ENCODE results near the gene COL4A6.

Gene COL4A6

GRCh38 chrX:108347800-108348199 lies 90.4 kb downstream of the COL4A6 start:
- H3K27me3 ChIP-seq (ENCODE audit: insufficient read depth, insufficient read length), result no peaks in the 10 kb centered on the region
- DNase-seq (ENCODE audit: low read depth, low spot score), result peak; percentile 58
- H3K4me1 ChIP-seq (ENCODE audit: insufficient read depth, insufficient read length), result no peaks in the 10 kb centered on the region
- TF ChIP-seq YY1 (IDR thresholded peaks at IDR 0.05; ENCODE audit: insufficient read depth, insufficient read length) (no peak), SUZ12 (IDR thresholded peaks at IDR 0.05; ENCODE audit: extremely low read depth, insufficient read depth, insufficient read length) (no peak), ZNF274 (IDR thresholded peaks at IDR 0.05; ENCODE audit: low read depth, low read length) (no peak)
- no peaks in the 10 kb centered on the region for H3K9me3 ChIP-seq (ENCODE audit: insufficient read depth, low read length)
- H3K4me3 ChIP-seq (ENCODE audit: insufficient read length, low read depth), result no peak overlapping the region
- no peak overlapping the region for H3K9ac ChIP-seq (ENCODE audit: insufficient read length, low read depth)
- H3K36me3 ChIP-seq (ENCODE audit: insufficient read depth, insufficient read length, low read length), result no peaks in the 10 kb centered on the region

- H3K36me3 ChIP-seq (ENCODE audit: insufficient read depth, insufficient read length, low read length), result no peaks in the 10 kb centered on the region
- no peaks in the 10 kb centered on the region for H3K9me3 ChIP-seq (ENCODE audit: insufficient read depth, low read length)
- no peak for DNase-seq (ENCODE audit: low read depth, low spot score)
- no peak for TF ChIP-seq ZNF274 (IDR thresholded peaks at IDR 0.05; ENCODE audit: low read depth, low read length)
- no peak for TF ChIP-seq YY1 (IDR thresholded peaks at IDR 0.05; ENCODE audit: insufficient read depth, insufficient read length)
- no peak for TF ChIP-seq SUZ12 (IDR thresholded peaks at IDR 0.05; ENCODE audit: extremely low read depth, insufficient read depth, insufficient read length)
- no peaks in the 10 kb centered on the region for H3K27me3 ChIP-seq (ENCODE audit: insufficient read depth, insufficient read length)
- no peaks in the 10 kb centered on the region for H3K4me1 ChIP-seq (ENCODE audit: insufficient read depth, insufficient read length)
- H3K4me3 ChIP-seq (ENCODE audit: insufficient read length, low read depth), result no peak overlapping the region
- H3K9ac ChIP-seq (ENCODE audit: insufficient read length, low read depth), result no peak overlapping the region
Measured at GRCh38 chrX:108344216-108344615, 94.0 kb downstream of the COL4A6 start.

GRCh38 chrX:108341947-108342346 lies 96.3 kb downstream of the COL4A6 start:
- no peaks in the 10 kb centered on the region for H3K9me3 ChIP-seq (ENCODE audit: insufficient read depth, low read length)
- H3K4me3 ChIP-seq (ENCODE audit: insufficient read length, low read depth), result no peak overlapping the region
- TF ChIP-seq YY1 (IDR thresholded peaks at IDR 0.05; ENCODE audit: insufficient read depth, insufficient read length) (no peak), ZNF274 (IDR thresholded peaks at IDR 0.05; ENCODE audit: low read depth, low read length) (no peak), SUZ12 (IDR thresholded peaks at IDR 0.05; ENCODE audit: extremely low read depth, insufficient read depth, insufficient read length) (no peak)
- H3K27me3 ChIP-seq (ENCODE audit: insufficient read depth, insufficient read length), result no peaks in the 10 kb centered on the region
- no peaks in the 10 kb centered on the region for H3K36me3 ChIP-seq (ENCODE audit: insufficient read depth, insufficient read length, low read length)
- H3K9ac ChIP-seq (ENCODE audit: insufficient read length, low read depth), result no peak overlapping the region
- no peak for DNase-seq (ENCODE audit: low read depth, low spot score)
- H3K4me1 ChIP-seq (ENCODE audit: insufficient read depth, insufficient read length), result no peaks in the 10 kb centered on the region

DNA sequence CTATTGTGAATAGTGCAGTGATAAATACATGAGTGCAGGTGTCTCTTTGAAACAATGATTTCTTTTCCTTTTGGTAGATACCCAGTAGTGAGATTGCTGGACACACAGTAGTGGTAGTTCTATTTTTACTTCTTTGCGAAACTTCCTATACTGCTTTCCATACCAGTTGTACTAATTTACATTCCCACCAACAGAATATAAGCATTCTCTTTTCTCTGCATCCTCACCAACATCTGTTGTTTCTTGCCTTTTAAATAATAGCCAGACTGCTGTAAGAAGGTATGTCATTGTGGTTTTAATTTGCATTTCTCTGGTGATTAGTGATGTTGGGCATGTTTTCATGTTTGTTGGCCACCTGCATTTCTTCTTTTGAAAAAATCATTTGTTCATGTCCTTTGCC lies 105.9 kb downstream of the COL4A6 start:
- no peaks in the 10 kb centered on the region for H3K27me3 ChIP-seq (ENCODE audit: insufficient read depth, insufficient read length)
- no peak for DNase-seq (ENCODE audit: low read depth, low spot score)

DNA sequence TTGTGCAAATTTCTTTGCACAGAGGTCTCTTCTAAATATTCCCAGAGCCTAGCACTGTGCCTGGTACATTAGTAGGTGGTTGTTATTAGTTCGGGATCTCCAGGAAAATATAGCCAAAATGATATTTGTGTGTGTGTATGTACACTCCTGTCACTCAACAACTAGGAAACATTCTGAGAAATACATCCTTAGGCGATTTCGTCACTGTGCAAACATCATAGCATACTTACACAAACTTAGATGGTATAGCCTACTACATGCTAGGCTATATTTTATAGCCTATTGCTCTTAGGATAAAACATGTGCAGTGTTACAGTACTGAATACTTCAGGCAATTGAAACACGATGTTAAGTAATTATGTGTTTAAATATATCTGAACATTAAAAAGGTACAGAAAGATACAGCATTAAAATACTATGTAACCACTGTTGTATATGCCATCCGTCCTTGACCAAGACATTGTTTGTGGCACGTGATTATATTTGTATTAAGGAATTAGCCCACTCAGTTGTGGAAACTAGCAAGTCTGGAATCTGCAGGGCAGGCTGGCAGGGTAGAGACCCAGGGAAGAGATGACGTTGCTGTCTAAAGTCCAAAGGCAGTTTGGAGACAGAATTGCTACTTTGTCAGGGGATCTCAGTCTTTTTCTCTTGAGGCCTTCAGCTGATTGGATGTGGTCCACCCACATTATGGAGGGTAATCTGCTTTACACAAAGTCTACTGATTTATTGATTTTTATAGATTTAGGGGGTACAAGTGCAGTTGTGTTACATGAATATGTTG lies 106.9 kb downstream of the COL4A6 start:
- TF ChIP-seq ZNF274 (IDR thresholded peaks at IDR 0.05; ENCODE audit: low read depth, low read length) (no peak), SUZ12 (IDR thresholded peaks at IDR 0.05; ENCODE audit: extremely low read depth, insufficient read depth, insufficient read length) (no peak), YY1 (IDR thresholded peaks at IDR 0.05; ENCODE audit: insufficient read depth, insufficient read length) (no peak)
- H3K4me3 ChIP-seq (ENCODE audit: insufficient read length, low read depth), result no peak overlapping the region
- H3K36me3 ChIP-seq (ENCODE audit: insufficient read depth, insufficient read length, low read length), result no peaks in the 10 kb centered on the region
- no peaks in the 10 kb centered on the region for H3K9me3 ChIP-seq (ENCODE audit: insufficient read depth, low read length)
- no peak for DNase-seq (ENCODE audit: low read depth, low spot score)
- H3K9ac ChIP-seq (ENCODE audit: insufficient read length, low read depth), result no peak overlapping the region
- H3K4me1 ChIP-seq (ENCODE audit: insufficient read depth, insufficient read length), result no peaks in the 10 kb centered on the region
- H3K27me3 ChIP-seq (ENCODE audit: insufficient read depth, insufficient read length), result no peaks in the 10 kb centered on the region

More for the DNA sequence above, 105.9 kb downstream of the COL4A6 start:
- Histone ChIP-seq H3K4me1 (ENCODE audit: insufficient read depth, insufficient read length) (no peaks in the 10 kb centered on the region), H3K36me3 (ENCODE audit: insufficient read depth, insufficient read length, low read length) (no peaks in the 10 kb centered on the region), H3K9ac (ENCODE audit: insufficient read length, low read depth) (no peak overlapping the region), H3K9me3 (ENCODE audit: insufficient read depth, low read length) (no peaks in the 10 kb centered on the region), H3K4me3 (ENCODE audit: insufficient read length, low read depth) (no peak overlapping the region)
- TF ChIP-seq YY1 (IDR thresholded peaks at IDR 0.05; ENCODE audit: insufficient read depth, insufficient read length), result no peak
- TF ChIP-seq SUZ12 (IDR thresholded peaks at IDR 0.05; ENCODE audit: extremely low read depth, insufficient read depth, insufficient read length), result no peak
- no peak for TF ChIP-seq ZNF274 (IDR thresholded peaks at IDR 0.05; ENCODE audit: low read depth, low read length)

GRCh38 chrX:108323751-108324150 lies 114.5 kb downstream of the COL4A6 start:
- no peak for TF ChIP-seq ZNF274 (IDR thresholded peaks at IDR 0.05; ENCODE audit: low read depth, low read length)
- no peak for TF ChIP-seq SUZ12 (IDR thresholded peaks at IDR 0.05; ENCODE audit: extremely low read depth, insufficient read depth, insufficient read length)
- TF ChIP-seq YY1 (IDR thresholded peaks at IDR 0.05; ENCODE audit: insufficient read depth, insufficient read length), result no peak
- Histone ChIP-seq H3K27me3 (ENCODE audit: insufficient read depth, insufficient read length) (no peaks in the 10 kb centered on the region), H3K4me3 (ENCODE audit: insufficient read length, low read depth) (no peak overlapping the region), H3K9me3 (ENCODE audit: insufficient read depth, low read length) (no peaks in the 10 kb centered on the region), H3K4me1 (ENCODE audit: insufficient read depth, insufficient read length) (no peaks in the 10 kb centered on the region), H3K36me3 (ENCODE audit: insufficient read depth, insufficient read length, low read length) (no peaks in the 10 kb centered on the region), H3K9ac (ENCODE audit: insufficient read length, low read depth) (no peak overlapping the region)
- no peak for DNase-seq (ENCODE audit: low read depth, low spot score)

DNA sequence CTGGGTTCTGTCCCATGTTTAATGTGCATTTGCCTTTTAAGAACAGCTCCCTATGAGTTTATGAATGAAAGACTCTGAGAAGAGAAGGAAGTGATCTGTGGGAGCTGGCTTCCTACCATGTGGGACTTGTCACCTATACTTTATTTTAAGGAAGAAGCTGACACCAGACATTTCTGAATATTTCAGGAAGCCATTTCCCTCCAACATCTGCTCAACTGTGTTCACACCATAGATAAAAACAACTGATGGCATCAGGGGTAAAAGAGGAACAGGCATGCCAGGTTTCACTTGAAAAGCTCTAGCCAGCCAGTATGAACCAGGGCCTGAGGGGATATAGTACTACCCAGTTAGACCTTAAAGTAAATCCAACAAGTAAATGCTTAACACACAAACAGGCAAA lies 116.0 kb downstream of the COL4A6 start:
- H3K4me3 ChIP-seq (ENCODE audit: insufficient read length, low read depth), result no peak overlapping the region
- H3K4me1 ChIP-seq (ENCODE audit: insufficient read depth, insufficient read length), result no peaks in the 10 kb centered on the region
- no peak for DNase-seq (ENCODE audit: low read depth, low spot score)
- no peak for TF ChIP-seq ZNF274 (IDR thresholded peaks at IDR 0.05; ENCODE audit: low read depth, low read length)
- no peak for TF ChIP-seq SUZ12 (IDR thresholded peaks at IDR 0.05; ENCODE audit: extremely low read depth, insufficient read depth, insufficient read length)
- no peak for TF ChIP-seq YY1 (IDR thresholded peaks at IDR 0.05; ENCODE audit: insufficient read depth, insufficient read length)
- H3K27me3 ChIP-seq (ENCODE audit: insufficient read depth, insufficient read length), result no peaks in the 10 kb centered on the region
- H3K9ac ChIP-seq (ENCODE audit: insufficient read length, low read depth), result no peak overlapping the region
- H3K9me3 ChIP-seq (ENCODE audit: insufficient read depth, low read length), result no peaks in the 10 kb centered on the region
- H3K36me3 ChIP-seq (ENCODE audit: insufficient read depth, insufficient read length, low read length), result no peaks in the 10 kb centered on the region

Measured in NT2/D1 (cell line).